Activated CD8-positive, alpha-beta memory T cell treated with anti-CD3 and anti-CD28 coated beads for 24 hours (primary cell): ENCODE data around the gene GAMT.
A peak's percentile ranks its signal among the peaks of the same experiment; 100 is the strongest.

Experiments used
- DNase-seq: peaks from one replicate; pipeline ENCODE4 v3.0.0-alpha.2; 2020

GAMT gene

GRCh38 chr19:1417681-1418495 is 16.5 kb upstream of the GAMT start:
- no peak for DNase-seq

GRCh38 chr19:1417145-1417544 is 15.8 kb upstream of the GAMT start:
- no peak for DNase-seq

- DNase-seq: no peak
These were observed 14.9 kb upstream of the GAMT start for GRCh38 chr19:1416014-1416841.

- no peak for DNase-seq
These were observed 11.9 kb upstream of the GAMT start for GRCh38 chr19:1412995-1413800.

GRCh38 chr19:1412323-1412923 is 11.1 kb upstream of the GAMT start:
- DNase-seq: no peak

GRCh38 chr19:1411255-1412191 is 10.2 kb upstream of the GAMT start:
- no peak for DNase-seq

- DNase-seq: no peak
These were observed 9.4 kb upstream of the GAMT start for GRCh38 chr19:1410789-1411188.

- no peak for DNase-seq
These were observed 8.9 kb upstream of the GAMT start for GRCh38 chr19:1410136-1410786.

GRCh38 chr19:1409204-1410005 is 8.1 kb upstream of the GAMT start:
- no peak for DNase-seq

GRCh38 chr19:1408300-1409203 is 7.2 kb upstream of the GAMT start:
- peak; percentile 85 for DNase-seq

GRCh38 chr19:1407528-1408299 is 6.4 kb upstream of the GAMT start, which contains the start of gene DAZAP1:
TSS of gene DAZAP1 (plus strand) at chr19:1407586. CDS start at chr19:1407774, 188 bp downstream.
- no peak for DNase-seq

GRCh38 chr19:1406774-1407527 is 5.6 kb upstream of the GAMT start:
- DNase-seq: peak; percentile 100

- DNase-seq: no peak
These were observed 1.2 kb upstream of the GAMT start for GRCh38 chr19:1402411-1403070.

- no peak for DNase-seq
These were observed 511 bp upstream of the GAMT start for GRCh38 chr19:1401889-1402217.

- DNase-seq: no peak
These were observed 833 bp downstream of the GAMT start for GRCh38 chr19:1400281-1401137.

- no peak for DNase-seq
These were observed 1.6 kb downstream of the GAMT start for GRCh38 chr19:1399745-1400144.
